NB4 (cell line): ENCODE results near the gene TANGO6.

Experiments
- CTCF ChIP-seq: IDR thresholded peaks from one replicate; pipeline ENCODE4 v1.5.1; 2012; ENCODE audit warnings: low read depth, low read length
- MYC ChIP-seq: IDR thresholded peaks from 2 replicates; pipeline ENCODE4 v1.6.1; 2011; ENCODE audit warnings: low read depth, low read length
- POLR2A ChIP-seq: IDR thresholded peaks from 2 replicates; pipeline ENCODE4 v1.6.1; 2011; ENCODE audit warnings: mild to moderate bottlenecking; ENCODE audit not compliant: insufficient read length; ENCODE audit errors: extremely low read depth
- TF ChIP-seq, protein P1 (sequence below): IDR thresholded peaks from 2 replicates; pipeline ENCODE4 v1.6.1; 2011; ENCODE audit warnings: low read depth, low read length

DNA sequence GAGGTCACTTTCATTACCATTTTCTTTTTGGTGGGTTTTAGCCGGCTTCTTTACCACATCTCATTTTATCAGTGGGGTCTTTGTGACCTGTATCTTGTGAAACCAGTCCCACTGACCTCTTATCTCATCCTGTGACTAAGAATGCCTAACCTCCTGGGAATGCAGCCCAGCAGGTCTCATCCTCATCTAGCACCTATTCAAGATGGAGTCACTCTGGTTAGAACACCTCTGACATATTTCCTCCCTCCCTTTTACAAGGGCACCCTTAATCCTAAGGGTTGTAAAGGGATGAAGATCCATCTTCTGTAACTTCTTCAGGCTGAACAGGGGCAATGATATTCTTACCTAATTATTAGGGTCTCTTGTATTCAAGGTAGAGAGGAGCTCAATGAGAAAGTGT, 154.2 kb downstream of the TANGO6 start:
- TF ChIP-seq POLR2A (no peak), CTCF (no peak), MYC (no peak)
- TF ChIP-seq, protein P1, sequence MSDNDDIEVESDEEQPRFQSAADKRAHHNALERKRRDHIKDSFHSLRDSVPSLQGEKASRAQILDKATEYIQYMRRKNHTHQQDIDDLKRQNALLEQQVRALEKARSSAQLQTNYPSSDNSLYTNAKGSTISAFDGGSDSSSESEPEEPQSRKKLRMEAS: no peak
